Mesenteric fat pad (tissue), 1 donor: ENCODE results near the gene PKP1. TPM values are rescaled to one million over a fixed set of nuclear protein-coding genes. Genes with fewer than 3 reads are reported as not detected.

ENCODE experiments used
- DNase-seq: peaks from one replicate; pipeline ENCODE4 v3.0.0-alpha.2; 2020; ENCODE audit warnings: low spot score
- total RNA-seq: library from RNA; stranded (reverse); fragmentation: NEBNext Ultra II Directional; extraction: Animal tissue kit (Norgen Biotek cat#: 25700); gene quantifications from one replicate; pipeline ENCODE4 v1.2.1, GENCODE V29; 2021
- donor health status: DM: yes; HTN: yes; CAD: no.

Gene PKP1
- total RNA-seq, 1 donor from 2014 or later: 11.5 TPM

DNA sequence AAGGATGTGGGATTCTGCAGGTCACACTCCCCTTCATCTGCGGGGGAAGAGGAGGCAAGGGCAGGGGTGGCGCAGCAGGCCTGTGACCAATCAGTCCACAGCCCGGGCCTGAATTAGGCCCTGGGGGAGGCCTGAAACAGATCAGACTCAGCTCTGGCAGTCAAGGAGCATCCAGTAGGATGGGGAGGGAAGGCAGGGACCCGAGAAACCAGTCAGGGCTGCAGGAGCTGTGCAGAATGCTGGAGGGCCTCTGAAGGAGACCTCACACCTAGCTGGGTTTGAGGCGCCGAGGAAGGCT, 81.5 kb downstream of the PKP1 start:
- no peak for DNase-seq

DNA sequence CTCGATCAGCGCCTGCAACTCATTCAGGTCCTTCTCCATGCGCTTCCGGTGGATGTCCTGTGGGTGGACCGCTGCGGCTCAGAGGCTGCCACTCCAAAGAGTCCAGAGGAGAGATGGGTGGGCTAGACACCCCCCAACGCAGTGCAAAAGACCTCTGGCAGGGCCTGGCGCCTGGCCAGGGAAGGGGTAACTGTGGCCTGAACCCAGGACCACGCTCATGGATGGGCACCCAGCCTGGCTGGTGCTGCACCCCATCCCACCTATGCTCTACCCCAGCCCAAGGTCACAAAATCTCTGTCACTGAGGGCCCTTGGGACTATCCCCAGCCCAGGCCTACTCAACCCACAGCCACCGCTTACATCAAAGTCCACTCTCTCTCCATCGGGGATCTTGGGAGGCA, 81.9 kb downstream of the PKP1 start:
- no peak for DNase-seq

DNA sequence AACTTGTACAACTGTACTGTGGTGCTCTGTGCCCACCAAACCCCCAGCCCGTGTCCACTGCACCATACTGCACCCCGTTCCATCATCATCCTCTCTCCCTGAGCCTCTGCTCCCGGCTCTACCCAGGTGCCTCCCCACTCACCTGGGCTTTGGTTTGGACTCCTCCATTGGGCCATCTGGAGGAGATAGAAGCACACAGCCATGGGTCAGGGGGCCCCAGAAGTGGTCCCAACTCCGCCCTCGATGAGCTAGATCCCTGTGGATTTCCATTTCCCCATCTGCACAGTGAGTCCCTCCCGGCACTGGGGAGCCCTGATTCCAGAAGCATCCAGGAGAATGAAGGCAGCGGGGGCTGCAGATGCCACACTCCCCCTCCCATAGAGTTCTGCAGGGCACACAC, 83.4 kb downstream of the PKP1 start:
- DNase-seq: no peak

DNA sequence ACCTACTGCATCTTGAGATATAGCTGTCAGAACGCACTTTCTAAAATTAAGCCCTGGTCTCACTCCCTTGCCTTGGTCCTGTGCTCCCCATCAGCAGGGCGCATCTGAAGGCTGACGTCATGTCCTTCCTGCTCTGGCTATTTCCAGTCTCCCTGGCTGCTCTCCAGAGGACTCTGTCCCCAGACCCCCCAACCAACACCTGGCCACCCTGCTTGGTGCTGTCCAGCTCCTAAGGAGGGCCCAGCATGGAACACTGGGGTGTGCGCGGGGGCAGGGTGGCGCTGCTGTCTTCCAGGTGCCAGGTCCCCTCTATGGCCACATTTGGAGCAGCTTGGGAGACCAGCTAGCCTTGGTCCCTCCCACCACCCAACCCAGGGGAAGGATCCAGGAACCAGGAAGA, 85.9 kb downstream of the PKP1 start:
- DNase-seq: no peak

DNA sequence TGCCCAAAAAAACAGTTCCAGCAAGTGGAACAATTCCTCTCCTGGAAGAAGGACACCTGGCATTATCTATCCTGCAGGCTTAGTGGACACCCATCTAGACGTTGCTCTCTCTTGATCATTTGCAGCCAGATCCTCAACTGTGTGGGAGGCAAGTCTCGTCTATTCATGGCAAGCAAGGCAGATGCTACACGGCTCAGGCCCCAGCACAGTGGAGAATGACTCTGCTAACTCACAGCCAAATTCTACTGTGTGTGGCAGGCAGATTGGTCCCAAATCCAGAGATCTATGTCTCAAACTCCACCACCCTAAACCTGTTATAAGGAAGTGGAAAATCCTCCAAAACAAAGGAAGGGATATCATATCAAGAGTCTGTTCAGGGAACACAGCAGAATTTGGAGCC, 87.2 kb downstream of the PKP1 start:
- DNase-seq: no peak

DNA sequence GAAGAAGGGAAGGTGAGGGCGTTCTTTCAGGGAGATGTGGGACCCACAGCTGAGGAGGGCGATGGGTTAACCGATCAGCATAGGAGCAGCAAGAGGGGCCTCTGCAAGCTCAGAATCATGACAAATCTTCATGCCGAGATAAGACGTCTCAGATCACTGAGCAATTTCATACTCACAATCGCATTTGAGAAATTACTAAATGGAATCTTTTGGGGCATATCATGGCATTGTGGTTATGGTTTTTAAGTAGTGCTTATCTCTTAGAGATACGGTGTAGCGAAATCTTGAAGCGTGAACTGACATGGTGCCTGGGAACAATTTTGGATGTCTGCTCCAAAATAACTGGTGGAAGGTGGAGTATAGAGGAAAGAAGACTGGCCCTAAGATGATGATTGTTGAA, 88.0 kb downstream of the PKP1 start:
- DNase-seq: no peak

DNA sequence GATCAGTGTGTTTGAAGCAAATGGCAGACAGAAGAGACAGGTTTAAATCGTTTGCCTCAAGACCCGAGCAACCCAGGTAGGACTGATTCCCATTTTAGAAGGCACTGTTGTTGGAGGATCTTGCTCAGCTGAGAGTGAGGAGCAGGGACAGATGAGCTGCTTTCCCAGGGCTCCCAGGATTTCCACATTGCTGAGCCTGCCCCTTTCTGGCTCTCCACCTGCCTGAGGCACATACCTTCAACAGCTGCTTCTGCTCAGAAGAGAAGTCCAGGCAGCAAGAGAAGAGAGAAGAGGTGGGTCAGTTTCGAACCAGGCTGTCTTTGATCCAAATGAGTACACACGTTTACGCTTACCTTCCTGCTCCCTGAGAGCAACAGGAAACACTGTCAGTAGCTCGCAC, 88.5 kb downstream of the PKP1 start:
- no peak for DNase-seq

DNA sequence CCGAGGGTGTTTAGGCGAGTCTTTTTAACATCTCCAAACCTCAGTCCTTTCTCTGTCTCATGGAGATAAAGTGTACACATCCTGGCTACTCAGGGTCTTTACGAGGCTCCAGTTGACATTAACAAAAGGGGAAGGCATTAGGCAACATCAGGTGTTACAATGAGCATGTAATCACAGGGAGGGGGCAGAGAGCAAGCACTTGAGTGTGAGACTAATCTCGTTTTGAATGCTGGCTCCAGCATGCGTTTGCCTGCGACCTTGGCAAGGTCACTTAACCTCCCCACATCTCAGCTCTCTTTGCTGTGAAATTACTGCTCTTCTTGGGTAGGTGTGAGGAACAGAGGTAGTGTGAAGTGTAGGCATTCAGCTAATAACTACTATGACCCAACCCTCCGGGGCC, 91.1 kb downstream of the PKP1 start:
- no peak for DNase-seq

DNA sequence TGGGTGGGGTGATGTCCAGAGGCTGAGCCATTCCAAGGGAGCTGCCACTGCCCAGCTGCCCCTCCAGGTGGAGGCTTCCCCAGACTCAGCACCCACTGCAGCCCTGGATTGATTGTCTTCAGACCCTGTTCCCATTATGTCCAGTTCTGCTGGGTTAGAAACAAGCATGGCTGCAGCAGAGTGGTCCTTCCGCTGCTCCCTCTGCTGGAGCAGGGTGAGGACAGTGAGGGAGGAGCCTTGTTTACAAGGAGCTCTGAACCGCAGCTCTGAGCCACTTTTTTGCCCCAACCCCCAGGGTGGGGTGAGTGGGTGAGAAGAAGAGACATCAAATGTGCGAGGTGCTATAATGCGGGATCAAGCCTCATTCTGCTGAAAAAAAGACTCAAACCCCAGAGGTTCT, 91.9 kb downstream of the PKP1 start:
- DNase-seq: no peak

DNA sequence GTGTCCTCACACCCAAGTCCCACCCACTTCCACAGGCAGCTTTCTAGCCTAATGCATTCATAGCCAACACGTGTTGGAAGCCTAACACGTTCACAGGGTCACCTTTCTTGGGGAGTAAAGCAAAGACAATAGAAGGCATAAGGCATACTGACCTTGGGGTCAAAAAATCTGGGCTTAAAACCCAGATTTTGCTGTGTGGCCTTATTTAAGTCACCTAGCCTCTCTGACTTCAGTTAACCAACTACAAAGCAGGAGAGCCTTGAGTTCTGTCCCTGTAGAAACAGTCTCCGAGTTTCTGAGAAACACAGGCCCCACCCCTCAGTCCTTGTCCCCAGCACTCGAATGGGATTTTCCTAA, 92.8 kb downstream of the PKP1 start:
- no peak for DNase-seq

DNA sequence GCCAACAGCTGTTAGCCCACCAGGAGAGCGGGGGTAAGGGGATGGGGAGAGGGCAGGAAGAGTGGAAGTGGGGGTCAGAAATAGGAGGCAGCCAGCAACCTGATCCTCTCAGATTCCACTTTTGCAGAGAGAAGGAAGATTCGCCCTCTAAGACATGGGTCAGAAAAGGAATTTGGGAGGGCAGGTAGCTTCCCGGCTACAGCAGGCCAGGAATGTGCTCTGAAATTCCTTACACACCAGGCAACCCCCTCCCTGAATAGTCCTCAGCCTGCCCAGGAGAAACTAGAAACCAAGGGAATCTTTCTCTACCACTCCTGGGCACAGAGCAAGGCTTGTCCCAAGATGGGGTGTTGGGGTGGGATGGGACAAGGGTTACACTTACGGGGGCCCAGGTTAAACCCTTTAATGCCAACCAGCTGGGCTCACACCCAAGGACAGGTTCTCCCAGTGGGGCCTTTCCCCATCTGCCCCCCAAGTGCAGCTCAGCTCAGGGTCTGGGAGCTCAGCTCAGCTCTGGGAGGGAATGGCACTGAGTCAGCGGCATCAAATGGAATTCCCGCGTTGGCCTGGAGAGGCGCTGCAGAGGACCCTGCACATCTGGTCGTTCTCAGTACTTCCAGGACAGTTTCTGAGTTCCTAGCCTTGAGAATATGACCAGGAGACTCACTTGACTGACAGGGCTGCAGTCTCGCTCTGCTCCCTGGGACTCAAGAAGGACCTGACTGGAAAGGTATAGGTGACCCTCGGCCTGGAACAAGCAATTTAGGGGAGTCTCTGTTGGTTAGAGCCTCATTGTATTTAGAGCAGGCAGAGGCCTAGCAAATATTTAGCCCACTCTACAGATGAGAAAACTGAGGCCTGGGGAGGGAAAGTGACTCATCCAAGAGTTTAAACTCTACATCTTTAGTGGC, 93.4 kb downstream of the PKP1 start:
- DNase-seq: no peak

DNA sequence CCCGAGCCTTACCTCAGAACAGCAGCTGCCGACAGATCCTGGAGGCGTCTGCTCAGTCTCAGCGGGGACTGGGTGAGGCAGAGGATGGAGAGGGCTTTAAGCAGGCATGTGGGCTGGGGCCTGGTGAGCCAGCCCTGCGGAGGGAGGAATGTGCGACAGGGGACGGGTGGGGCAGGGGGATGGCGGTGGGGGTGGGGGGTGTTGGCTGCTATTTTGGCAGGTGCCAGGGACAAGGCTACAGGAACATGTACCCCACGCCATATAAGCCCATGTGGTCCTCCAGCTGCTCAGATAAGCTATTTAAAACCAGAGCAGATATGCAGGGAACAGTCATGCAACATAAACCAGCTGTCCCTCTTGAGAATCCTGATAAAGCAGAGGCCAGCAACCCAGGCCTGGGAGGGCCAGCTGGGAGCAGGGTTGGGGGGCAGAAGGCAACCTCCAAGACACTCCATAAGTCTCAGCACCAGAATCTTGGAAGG, 94.3 kb downstream of the PKP1 start, which contains the start of gene TNNT2:
TSS of gene TNNT2 (minus strand) at position 70 of the 482 bp plus-strand sequence. CDS start 4,426 bp downstream, outside the sequence.
- no peak for DNase-seq

DNA sequence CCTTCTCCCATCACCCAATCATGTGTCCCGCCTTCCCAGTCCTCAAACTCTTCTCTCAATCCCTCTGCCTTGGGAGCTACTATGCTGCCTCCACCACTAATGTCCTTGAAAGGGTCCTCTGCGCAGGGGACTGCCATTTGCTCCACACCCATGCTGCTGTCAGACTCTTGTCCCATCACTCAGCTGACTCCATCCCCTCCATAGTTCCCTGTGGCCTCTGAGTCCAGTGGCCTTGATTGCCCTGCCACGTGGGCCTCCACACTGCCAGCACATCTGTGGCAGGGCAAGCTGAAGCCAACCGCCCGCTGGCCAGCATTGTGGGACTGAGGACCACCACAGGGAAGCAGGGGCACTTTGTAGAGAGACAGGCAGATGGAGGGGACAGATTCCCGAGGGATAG, 95.5 kb downstream of the PKP1 start:
- no peak for DNase-seq

DNA sequence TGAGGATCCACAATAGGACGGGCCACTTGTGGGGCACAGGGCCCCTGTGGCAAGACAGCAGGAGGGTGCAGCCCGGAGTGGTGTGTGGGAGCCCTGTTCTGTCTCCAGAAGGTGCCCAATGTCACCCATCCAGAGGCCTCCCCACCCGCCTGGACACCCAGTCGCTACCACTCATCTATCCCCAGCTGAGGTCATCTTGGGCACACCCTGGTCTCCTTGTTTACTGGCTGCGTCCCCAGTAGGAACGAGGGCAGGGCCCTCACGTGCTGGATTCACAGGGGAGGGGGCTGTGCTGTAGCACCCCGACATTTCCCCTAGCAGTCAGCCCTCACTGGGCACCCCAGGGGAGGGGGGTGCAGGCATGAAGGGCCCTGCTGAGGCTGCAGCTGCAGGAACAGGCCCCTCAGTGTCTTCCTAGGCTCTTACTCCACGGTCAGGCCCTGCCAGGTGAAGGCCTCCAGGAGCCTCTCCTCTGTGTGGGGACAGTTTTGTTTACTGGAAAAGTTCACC, 96.5 kb downstream of the PKP1 start:
- DNase-seq: no peak

DNA sequence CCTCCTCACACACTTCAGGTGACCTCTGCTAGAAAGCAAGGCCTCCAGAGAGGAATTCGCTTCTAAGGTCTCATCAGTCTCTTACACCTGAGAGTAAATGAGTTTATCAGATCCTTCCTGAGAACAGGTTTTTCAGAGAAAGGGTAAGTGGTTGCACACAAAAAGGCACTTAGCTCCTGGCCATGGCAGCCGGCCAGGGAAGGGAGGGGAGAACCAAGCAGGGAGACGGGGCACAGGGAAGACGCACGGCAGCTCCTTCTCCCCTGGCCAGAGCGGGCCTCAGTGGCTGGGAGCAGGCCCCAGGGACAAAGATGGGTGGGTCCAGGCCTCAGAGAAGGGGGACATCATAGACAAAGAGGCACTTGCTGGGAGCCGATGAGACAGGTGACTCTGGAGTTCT, 97.8 kb downstream of the PKP1 start:
- no peak for DNase-seq

Other genes with a start within 250 kb of the PKP1 start
- not detected for gene CACNA1S, start 171.1 kb upstream of the PKP1 start, total RNA-seq
- not detected for gene ASCL5, start 156.3 kb upstream of the PKP1 start, total RNA-seq
- 29.2 TPM for gene TMEM9, start 129.0 kb upstream of the PKP1 start, total RNA-seq
- gene IGFN1, start 92.7 kb upstream of the PKP1 start, total RNA-seq: not detected
- not detected for gene TNNT2, start 94.2 kb downstream of the PKP1 start, total RNA-seq
- gene LAD1, start 115.8 kb downstream of the PKP1 start, total RNA-seq: 0.51 TPM
- gene TNNI1, start 138.2 kb downstream of the PKP1 start, total RNA-seq: not detected
- gene PHLDA3, start 185.7 kb downstream of the PKP1 start, total RNA-seq: 358 TPM
- gene CSRP1, start 223.6 kb downstream of the PKP1 start, total RNA-seq: 151 TPM